Tibial nerve (tissue), 4 donors: ENCODE measurements around the gene IFFO2. TPM values are rescaled to one million over a fixed set of nuclear protein-coding genes. Genes with fewer than 3 reads are reported as not detected.

Experiments used
- DNase-seq, 2 donors: peaks; one replicate each; pipeline ENCODE4 v3.0.0-alpha.2; 2019; ENCODE audit warnings: low spot score in 2 of 2
- H3K27ac ChIP-seq, 4 donors: fragments of 200-600 bp; sonication (generic) in 3 of 4; one replicate each; pipeline ENCODE4 v1.5.1; 2017 to 2019; ENCODE audit warnings: mild to moderate bottlenecking in 1 of 4
- H3K27me3 ChIP-seq, 2 donors: fragments of 200-600 bp; sonication (generic) in 1 of 2; one replicate each; pipeline versions ENCODE4 v1.5.1 to v1.6.0; 2017 to 2019
- H3K36me3 ChIP-seq, 3 donors: fragments of 200-600 bp; sonication (generic); one replicate each; pipeline ENCODE4 v1.5.1; 2018 to 2019
- H3K4me1 ChIP-seq, 4 donors: fragments of 200-600 bp; sonication (generic) in 3 of 4; one replicate each; pipeline ENCODE4 v1.5.1; 2017 to 2019
- H3K4me3 ChIP-seq, 4 donors: fragments of 200-600 bp; sonication (generic) in 3 of 4; one replicate each; pipeline ENCODE4 v1.5.1; 2017 to 2019; ENCODE audit warnings: mild to moderate bottlenecking in 1 of 4, moderate library complexity in 1 of 4
- H3K9me3 ChIP-seq, 4 donors: fragments of 200-600 bp; sonication (generic) in 3 of 4; one replicate each; pipeline ENCODE4 v1.5.1; 2017 to 2019
- CTCF ChIP-seq, 5 experiments: fragments of 200-600 bp in 3 of 5; fragments of 450-650 bp in 2 of 5; sonication (generic) in 3 of 5; IDR thresholded peaks; one replicate each; pipeline ENCODE4 v1.5.1; 2016 to 2019; ENCODE audit warnings: antibody characterized with exemption in 5 of 5, mild to moderate bottlenecking in 3 of 5, moderate library complexity in 2 of 5
- EP300 ChIP-seq, 2 donors: sonication (generic); formaldehyde crosslinking; IDR thresholded peaks; one replicate each; pipeline ENCODE4 v1.6.1; 2017; ENCODE audit warnings: antibody characterized with exemption in 2 of 2, mild to moderate bottlenecking in 1 of 2
- POLR2A ChIP-seq, 2 donors: fragments of 450-650 bp; IDR thresholded peaks; one replicate each; pipeline ENCODE4 v1.6.1; 2017; ENCODE audit warnings: antibody characterized with exemption in 2 of 2, mild to moderate bottlenecking in 2 of 2, moderate library complexity in 2 of 2
- WGBS, 2 donors: methylation state at CpG; one replicate each; pipeline ENCODE4 v1.1.5; 2018; 5-methylcytosine and 5-hydroxymethylcytosine counted together
- total RNA-seq, 4 donors: library from RNA; depleted of rRNA; stranded (reverse); fragments of >200 nt; gene quantifications; one replicate each; pipeline ENCODE4 v1.1.0, GENCODE V29; 2016

The IFFO2 gene
- total RNA-seq, 4 donors from 2014 or later: 3.6 to 19.2 (median 9.2) TPM

- Histone ChIP-seq H3K9me3 (no peaks in the 10 kb centered on the region), H3K4me1 (peaks cover 0 to 7% (median 0%) of the 10 kb centered on the region in 4 donors), H3K36me3 (no peaks in the 10 kb centered on the region), H3K27me3 (no peaks in the 10 kb centered on the region), H3K4me3 (no peak overlapping the region), H3K27ac (no peak overlapping the region)
- no peak for TF ChIP-seq EP300 (IDR thresholded peaks at IDR 0.05)
- no peak for TF ChIP-seq POLR2A (IDR thresholded peaks at IDR 0.05)
- TF ChIP-seq CTCF (IDR thresholded peaks at IDR 0.05): no peak
- no peak for DNase-seq
- WGBS, 2 donors: 83 to 91% methylated on average over 7 of the region's 7 CpGs
Observed at GRCh38 chr1:18973446-18973955, 17.0 kb upstream of the IFFO2 start.

- no peak for DNase-seq
- Histone ChIP-seq H3K27me3 (no peaks in the 10 kb centered on the region), H3K4me3 (no peak overlapping the region), H3K9me3 (no peaks in the 10 kb centered on the region), H3K27ac (no peak overlapping the region), H3K36me3 (no peaks in the 10 kb centered on the region), H3K4me1 (peaks cover 0 to 7% (median 0%) of the 10 kb centered on the region in 4 donors)
- TF ChIP-seq EP300 (IDR thresholded peaks at IDR 0.05): no peak
- no peak for TF ChIP-seq POLR2A (IDR thresholded peaks at IDR 0.05)
- TF ChIP-seq CTCF (IDR thresholded peaks at IDR 0.05): no peak
- 64 to 67% methylated on average over 7 of the region's 7 CpGs for WGBS, 2 donors
Observed at GRCh38 chr1:18972991-18973390, 16.5 kb upstream of the IFFO2 start.

GRCh38 chr1:18972531-18972930 lies 16.1 kb upstream of the IFFO2 start:
- WGBS, 2 donors: 27 to 29% methylated on average over 2 of the region's 2 CpGs
- no peaks in the 10 kb centered on the region for H3K27me3 ChIP-seq
- TF ChIP-seq POLR2A (IDR thresholded peaks at IDR 0.05) (no peak), CTCF (IDR thresholded peaks at IDR 0.05) (peak; percentile 14 to 63 (median 32))
- peaks cover 0 to 7% (median 0%) of the 10 kb centered on the region in 4 donors for H3K4me1 ChIP-seq
- no peaks in the 10 kb centered on the region for H3K9me3 ChIP-seq
- H3K36me3 ChIP-seq: no peaks in the 10 kb centered on the region
- DNase-seq: peak in 1 of 2 donors; percentile 45
- no peak overlapping the region for H3K27ac ChIP-seq
- no peak overlapping the region for H3K4me3 ChIP-seq

GRCh38 chr1:18970762-18971161 lies 14.3 kb upstream of the IFFO2 start:
- no peak overlapping the region for H3K27ac ChIP-seq
- no peak for DNase-seq
- TF ChIP-seq EP300 (IDR thresholded peaks at IDR 0.05): no peak
- TF ChIP-seq POLR2A (IDR thresholded peaks at IDR 0.05): no peak
- TF ChIP-seq CTCF (IDR thresholded peaks at IDR 0.05): no peak
- no peaks in the 10 kb centered on the region for H3K27me3 ChIP-seq
- no peaks in the 10 kb centered on the region for H3K36me3 ChIP-seq
- H3K4me1 ChIP-seq: peaks cover 0 to 7% (median 0%) of the 10 kb centered on the region in 4 donors
- WGBS, 2 donors: 68 to 71% methylated on average over 4 of the region's 4 CpGs
- H3K4me3 ChIP-seq: no peak overlapping the region
- H3K9me3 ChIP-seq: no peaks in the 10 kb centered on the region

- no peaks in the 10 kb centered on the region for H3K36me3 ChIP-seq
- H3K4me3 ChIP-seq: no peak overlapping the region
- no peaks in the 10 kb centered on the region for H3K9me3 ChIP-seq
- H3K27me3 ChIP-seq: no peaks in the 10 kb centered on the region
- WGBS, 2 donors: 84 to 91% methylated on average over 7 of the region's 7 CpGs
- no peak for DNase-seq
- TF ChIP-seq EP300 (IDR thresholded peaks at IDR 0.05) (no peak), POLR2A (IDR thresholded peaks at IDR 0.05) (no peak), CTCF (IDR thresholded peaks at IDR 0.05) (no peak)
- H3K27ac ChIP-seq: no peak overlapping the region
- H3K4me1 ChIP-seq: peaks cover 0 to 7% (median 0%) of the 10 kb centered on the region in 4 donors
Observed at GRCh38 chr1:18970358-18970757, 13.9 kb upstream of the IFFO2 start.
